HG03064 (cell line): Measurements from ENCODE around the gene ASCL2.

Experiments
- ATAC-seq: cut with Tn5 transposase; IDR thresholded peaks from one replicate; pipeline ENCODE4 v1.9.1; 2021; ENCODE audit warnings: low read depth; ENCODE audit not compliant: unreplicated experiment

Gene ASCL2

GRCh38 chr11:2275334-2276279 lies 5.2 kb upstream of the ASCL2 start:
- no peak for ATAC-seq

DNA sequence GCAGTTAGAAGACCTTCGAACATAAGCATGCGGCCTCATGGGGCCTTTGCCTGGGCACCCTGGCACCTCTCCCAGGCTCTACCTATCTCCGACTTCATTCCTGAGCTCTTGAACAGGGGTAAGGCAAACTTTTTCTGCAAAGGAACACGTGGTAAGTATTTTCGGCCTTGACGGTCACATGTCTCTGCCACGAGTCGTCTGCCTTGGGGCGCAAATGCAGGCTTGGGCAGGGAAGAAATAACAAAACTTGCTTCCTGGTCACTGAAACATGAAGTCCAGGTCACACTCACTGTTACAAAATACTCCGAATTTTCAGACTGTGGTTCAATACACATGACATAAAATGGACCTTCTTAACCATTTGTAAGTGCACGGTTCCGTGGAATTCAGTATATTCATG lies 3.4 kb upstream of the ASCL2 start:
- ATAC-seq = no peak

DNA sequence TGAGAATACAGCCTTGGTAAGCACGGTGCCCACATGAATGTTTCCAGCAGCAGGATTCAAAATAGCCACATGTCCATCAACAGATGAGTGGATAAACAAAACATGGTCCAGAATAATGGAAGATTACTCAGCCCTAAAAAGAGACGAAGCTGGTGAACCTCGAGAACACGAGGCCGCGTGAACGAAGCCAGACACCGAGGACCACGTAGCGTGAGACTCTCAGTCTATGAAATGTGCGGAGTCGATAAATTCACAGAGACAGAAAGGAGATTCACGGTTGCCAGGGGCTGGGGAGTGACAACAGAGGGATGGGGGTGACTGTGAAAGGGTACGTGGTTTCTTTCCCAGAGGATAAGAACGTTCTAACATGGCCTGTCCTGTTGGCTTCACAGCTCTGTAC lies 2.9 kb upstream of the ASCL2 start:
- ATAC-seq = no peak

GRCh38 chr11:2272946-2273280 lies 2.5 kb upstream of the ASCL2 start:
- no peak for ATAC-seq

GRCh38 chr11:2272228-2272945 lies 2.0 kb upstream of the ASCL2 start:
- ATAC-seq = no peak

GRCh38 chr11:2271327-2272227 lies 1.2 kb upstream of the ASCL2 start:
- ATAC-seq = no peak

DNA sequence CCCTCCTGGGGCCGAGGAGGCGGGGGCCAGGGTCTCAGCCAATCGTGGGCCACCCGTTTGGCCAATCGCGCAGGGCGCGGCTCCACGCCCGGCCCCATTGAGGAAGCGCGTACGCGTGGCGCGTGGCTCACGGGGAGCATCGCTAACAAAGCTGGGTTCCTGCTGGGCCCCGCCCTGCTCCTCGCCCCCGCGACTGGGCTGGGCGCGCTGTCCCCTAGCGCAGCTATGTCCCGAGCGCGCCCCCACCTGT lies 614 bp upstream of the ASCL2 start:
- ATAC-seq = no peak

- ATAC-seq = no peak
These were observed 627 bp downstream of the ASCL2 start for GRCh38 chr11:2269601-2270321.

DNA sequence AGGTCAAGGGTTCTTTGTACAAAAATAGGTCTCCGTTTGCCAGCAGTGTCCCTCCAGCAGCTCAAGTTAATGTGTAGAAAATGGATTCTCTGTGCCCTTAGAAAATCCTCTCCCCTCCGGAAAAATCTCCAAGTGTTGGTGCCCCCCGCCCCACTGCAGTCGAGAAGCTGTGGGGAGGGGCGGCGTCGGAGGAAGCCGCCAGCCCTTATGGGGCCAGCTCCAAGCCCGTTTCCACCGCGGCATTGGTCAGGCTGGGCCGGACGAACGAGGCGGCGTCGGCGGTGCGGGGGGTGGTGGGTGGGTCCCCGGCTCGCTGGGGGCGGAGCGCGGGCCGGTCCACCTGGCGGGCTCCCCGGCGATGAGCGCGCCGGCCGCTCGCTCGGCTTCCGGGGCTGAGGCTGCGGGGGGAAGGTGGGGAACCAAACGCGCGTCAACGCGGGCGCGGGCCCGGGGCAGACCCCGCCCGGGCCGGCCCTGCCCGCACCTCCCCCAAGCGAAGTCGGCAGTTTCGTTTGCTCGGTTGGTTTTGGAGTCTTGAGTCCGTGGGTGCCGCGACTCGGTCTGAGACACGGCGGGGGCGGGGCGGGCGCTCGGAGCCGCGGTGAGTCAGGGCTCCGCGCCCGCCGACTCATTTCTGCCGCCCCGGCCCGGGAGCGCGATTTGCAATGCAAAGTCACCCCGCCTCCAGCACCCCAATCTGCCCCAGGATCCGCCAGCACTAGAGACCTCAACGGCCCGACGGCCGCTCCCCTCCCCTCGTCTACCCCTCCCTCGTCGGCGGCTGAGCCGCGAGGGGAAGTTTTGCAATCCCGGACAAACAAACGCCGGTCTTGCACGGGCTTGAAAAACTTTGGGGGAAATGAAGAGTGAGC lies 1.4 kb downstream of the ASCL2 start:
- ATAC-seq = no peak

DNA sequence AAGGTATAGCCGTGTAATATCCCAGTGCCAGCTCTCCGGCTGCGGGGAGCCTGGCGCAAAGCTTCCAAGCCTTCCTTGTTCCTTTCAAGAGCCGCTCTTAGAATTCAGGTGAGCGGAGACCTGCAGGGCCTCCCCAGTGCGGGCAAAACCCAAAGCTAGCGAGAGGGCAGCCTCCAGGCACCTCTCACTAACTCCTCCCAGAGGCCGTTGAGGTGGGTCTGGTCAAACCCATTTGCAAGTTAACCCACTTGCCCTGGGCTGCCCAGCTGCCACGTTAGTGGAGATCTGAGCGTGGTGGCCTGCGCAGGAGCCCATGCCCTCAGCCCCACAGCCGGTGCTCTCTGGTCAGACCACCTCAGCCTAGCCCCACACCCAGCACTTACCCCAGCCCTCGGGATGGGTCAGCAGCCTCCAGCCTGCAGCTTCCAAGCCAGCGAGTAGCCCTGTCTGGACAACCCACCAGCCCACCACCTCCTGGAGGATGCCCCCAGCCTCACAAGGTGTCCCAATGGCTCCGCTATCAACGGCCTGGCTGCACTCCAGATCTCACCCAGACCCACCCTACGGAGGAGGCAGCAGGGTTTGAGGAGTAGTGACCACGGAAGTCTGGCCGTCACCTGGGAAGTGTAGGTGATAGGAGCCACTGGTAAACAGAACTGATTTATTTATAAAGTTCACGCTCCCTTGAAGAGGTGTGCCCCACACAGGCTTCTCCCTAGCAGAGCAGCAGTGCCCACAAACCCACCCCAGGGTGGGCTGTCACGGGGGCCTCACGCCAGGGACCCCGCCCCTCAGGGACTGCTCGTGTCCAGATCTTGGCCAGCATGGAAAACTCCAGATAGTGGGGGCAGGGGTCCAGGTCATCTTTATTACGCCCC lies 2.3 kb downstream of the ASCL2 start:
- ATAC-seq = no peak

- no peak for ATAC-seq
These were observed 3.0 kb downstream of the ASCL2 start for GRCh38 chr11:2267306-2267850.

GRCh38 chr11:2266586-2267305 lies 3.6 kb downstream of the ASCL2 start:
- no peak for ATAC-seq

DNA sequence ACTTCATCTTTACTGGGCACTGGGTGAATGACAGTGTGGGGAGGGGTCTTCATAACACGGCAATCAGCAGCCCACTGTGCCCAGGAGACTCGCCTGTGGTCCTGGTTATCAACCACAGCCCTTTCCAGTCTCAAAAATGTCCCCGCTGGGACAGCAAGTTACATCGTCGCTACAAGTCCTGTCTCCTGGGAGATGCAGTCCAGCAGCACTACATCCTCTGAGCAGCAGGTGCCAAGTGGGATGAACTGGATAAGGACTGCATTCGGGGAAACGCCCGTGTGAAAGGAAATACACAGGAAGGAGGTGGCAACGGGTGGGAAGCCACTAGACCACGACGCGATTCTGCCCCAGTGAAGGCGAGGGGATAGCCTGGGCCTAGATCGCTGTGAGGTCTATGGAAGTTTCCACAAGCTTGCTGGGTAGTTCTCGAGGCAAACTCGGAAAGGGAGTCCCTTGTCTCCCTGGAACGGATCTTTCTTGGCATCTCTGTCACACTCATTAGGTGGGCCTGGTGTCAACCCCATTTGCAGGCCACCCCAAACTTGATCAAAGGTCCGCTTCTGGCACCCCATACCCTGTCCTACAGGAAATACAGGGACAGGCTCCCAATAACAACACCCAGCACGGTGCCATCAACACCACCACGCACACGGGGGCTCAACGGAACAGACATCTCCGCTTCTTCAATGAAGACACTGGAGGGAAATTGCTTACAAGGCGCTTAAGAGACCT lies 4.4 kb downstream of the ASCL2 start:
- ATAC-seq = no peak

DNA sequence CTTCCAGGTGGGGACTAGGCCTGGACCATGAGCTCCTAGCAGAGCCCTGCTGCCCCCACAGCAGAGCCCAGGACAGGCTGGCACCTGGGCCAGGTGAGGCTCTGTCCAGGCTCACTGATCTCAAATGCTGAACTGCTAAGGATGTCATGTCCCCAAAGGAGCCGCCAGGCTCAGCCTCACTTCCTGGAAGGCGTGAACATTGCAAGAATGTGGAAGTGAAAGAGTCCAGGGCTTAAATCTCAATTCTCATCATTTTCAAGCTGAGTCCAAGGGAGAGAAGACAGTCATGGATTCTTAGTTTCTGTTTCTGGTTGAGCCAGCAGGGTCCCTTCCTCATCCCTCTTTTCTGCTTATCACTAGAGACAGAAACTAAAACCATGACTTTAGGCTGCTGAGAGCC lies 5.0 kb downstream of the ASCL2 start:
- ATAC-seq = no peak

DNA sequence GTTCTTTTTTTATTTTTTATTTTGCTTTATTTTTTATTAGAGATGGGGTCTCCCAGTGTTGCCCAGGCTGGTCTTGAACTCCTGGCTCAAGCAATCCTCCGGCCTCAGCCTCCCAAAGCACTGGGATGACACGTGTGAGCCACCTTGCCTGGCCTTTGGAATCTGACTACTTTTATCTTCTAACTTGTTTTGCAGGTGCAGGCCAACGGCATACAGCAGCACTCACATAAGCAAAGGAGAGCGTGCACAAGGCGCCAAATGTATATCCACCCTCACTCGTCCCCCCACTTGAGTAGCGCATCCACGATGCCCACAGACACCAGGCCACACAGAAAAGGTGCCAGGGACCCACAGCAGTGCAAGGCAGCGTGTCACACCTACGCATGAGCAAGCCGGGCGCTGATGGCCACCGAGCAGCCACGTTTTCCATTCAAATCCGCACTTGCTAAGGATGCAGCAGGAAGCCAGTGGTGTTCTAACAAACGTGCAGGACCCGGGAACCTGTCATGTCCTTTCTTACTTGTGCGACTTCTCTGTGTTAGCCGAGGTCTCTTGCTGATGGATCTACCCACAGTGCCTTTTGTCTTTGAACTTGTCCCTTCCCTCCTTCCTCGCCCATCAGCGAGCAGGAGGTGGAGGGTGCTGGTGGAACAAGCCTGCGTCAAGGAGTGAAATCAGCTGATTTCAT lies 5.9 kb downstream of the ASCL2 start:
- ATAC-seq = no peak

GRCh38 chr11:2263724-2264360 lies 6.5 kb downstream of the ASCL2 start:
- no peak for ATAC-seq
